HepG2 (cell line): ENCODE measurements around the gene FHIT. TPM values are rescaled to one million over a fixed set of nuclear protein-coding genes. Genes with fewer than 3 reads are reported as not detected.

Source experiments
- ATAC-seq: fragments of 200-7000 bp; cut with Tn5 transposase; 3 replicates; pipeline ENCODE4 v1.9.1; 2020; ENCODE audit warnings: mild to moderate bottlenecking, moderate library complexity
- BruUV-seq: library from RNA; stranded (reverse); fragments of 400-500 nt; replicated peaks from 2 replicates; lab custom pipeline; 2021; lab: Mats Ljungman, UMichigan
- CTCF ChIA-PET: fragments of 300-600 bp; formaldehyde crosslinking; extraction: SDS; loops from one replicate; lab custom pipeline; 2021; ENCODE audit warnings: low total read pairs, inconsistent platforms, low intra/inter-chr PET ratio; lab: Yijun Ruan, JAX
- POLR2A ChIA-PET: fragments of 350-600 bp; sonication (Branson Sonifier 250); formaldehyde crosslinking; loops from one replicate; lab custom pipeline; 2020; ENCODE audit warnings: antibody characterized with exemption, inconsistent platforms; lab: Yijun Ruan, JAX
- DNase-seq: peaks from one replicate; pipeline ENCODE4 v3.0.0-alpha.2; 2015; ENCODE audit warnings: low spot score
- FAIRE-seq: peaks from 3 replicates; lab custom pipeline; 2011; peaks lifted over from hg19 to GRCh38; lab: Jason Lieb, UNC
- H2AFZ ChIP-seq: one replicate; pipeline ENCODE4 v1.6.1; 2011; ENCODE audit warnings: low read length, inconsistent platforms
- H3K27ac ChIP-seq: fragments of 300-600 bp; 3 replicates; pipeline ENCODE4 v1.8.0; 2011; ENCODE audit warnings: mixed run types, mild to moderate bottlenecking, mixed read lengths, low read length, inconsistent platforms; ENCODE audit not compliant: insufficient read depth; ENCODE audit errors: extremely low read length
- H3K27me3 ChIP-seq, 2 experiments: fragments of 200-600 bp in 1 of 2; 2 replicates in 1 of 2; 3 replicates in 1 of 2; pipeline versions ENCODE4 v1.6.0 to v1.8.0; 2011; ENCODE audit warnings: low read length in 2 of 2, mild to moderate bottlenecking in 2 of 2, moderate library complexity in 2 of 2, inconsistent platforms in 1 of 2; ENCODE audit not compliant: insufficient read depth in 2 of 2, control insufficient read depth in 1 of 2
- H3K36me3 ChIP-seq, 2 experiments: fragments of 200-600 bp in 1 of 2; replicated peaks in 1 of 2; 2 replicates in 1 of 2; 3 replicates in 1 of 2; pipeline versions ENCODE4 v1.5.1 to v1.8.0; 2011; ENCODE audit warnings: low read length in 2 of 2, inconsistent platforms in 1 of 2; ENCODE audit not compliant: insufficient read depth in 2 of 2, control insufficient read depth in 1 of 2
- H3K4me1 ChIP-seq: 2 replicates; pipeline ENCODE4 v1.5.1; 2012; ENCODE audit warnings: low read length, inconsistent platforms; ENCODE audit not compliant: insufficient read depth
- H3K4me2 ChIP-seq: 2 replicates; pipeline ENCODE4 v1.6.0; 2011; ENCODE audit warnings: low read depth, low read length, inconsistent platforms
- H3K4me3 ChIP-seq, 3 experiments: fragments of 200-600 bp in 1 of 3; sonication (generic), shearing (Covaris generic) in 1 of 3; replicated peaks in 1 of 3; 2 replicates each; pipeline ENCODE4 v1.5.1; 2011 to 2016; ENCODE audit warnings: low read length in 3 of 3, inconsistent platforms in 2 of 3, low read depth in 2 of 3, mild to moderate bottlenecking in 2 of 3, control low read depth in 1 of 3, mixed read lengths in 1 of 3; ENCODE audit not compliant: insufficient read depth in 1 of 3
- H3K79me2 ChIP-seq: one replicate; pipeline ENCODE4 v1.6.1; 2011; ENCODE audit warnings: low read length, inconsistent platforms; ENCODE audit not compliant: insufficient read depth
- H3K9ac ChIP-seq: 2 replicates; pipeline ENCODE4 v1.6.0; 2011; ENCODE audit warnings: mild to moderate bottlenecking, low read depth, low read length, inconsistent platforms; ENCODE audit not compliant: insufficient read depth
- H3K9me3 ChIP-seq: 2 replicates; pipeline ENCODE4 v1.5.1; 2012; ENCODE audit warnings: mild to moderate bottlenecking, low read length
- H4K20me1 ChIP-seq: 2 replicates; pipeline ENCODE4 v1.6.0; 2011; ENCODE audit warnings: inconsistent platforms, mild to moderate bottlenecking, low read length, moderate library complexity; ENCODE audit not compliant: insufficient read depth
- CREB3 ChIP-seq: sonication (generic); formaldehyde crosslinking; IDR thresholded peaks from 2 replicates; pipeline ENCODE4 v1.5.0; 2020; ENCODE audit warnings: missing genetic modification reagents
- CREM ChIP-seq, 2 experiments: sonication (generic) in 1 of 2; formaldehyde crosslinking in 1 of 2; IDR thresholded peaks; 2 replicates each; pipeline versions ENCODE4 v1.4.0 to v1.6.1; 2016 to 2020; ENCODE audit warnings: antibody characterized with exemption in 1 of 2, mild to moderate bottlenecking in 1 of 2, missing genetic modification reagents in 1 of 2
- EHMT2 ChIP-seq: fragments of 200-600 bp; sonication (generic); IDR thresholded peaks from 2 replicates; pipeline ENCODE4 v1.7.0; 2017; ENCODE audit warnings: antibody characterized with exemption, low read depth, low read length, borderline replicate concordance
- ESRRA ChIP-seq: sonication (generic); formaldehyde crosslinking; IDR thresholded peaks from 2 replicates; pipeline ENCODE4 v1.5.1; 2020; ENCODE audit warnings: mild to moderate bottlenecking, low read depth, missing genetic modification reagents
- GTF2F1 ChIP-seq: fragments of 150-350 bp; IDR thresholded peaks from 2 replicates; pipeline ENCODE4 v1.6.1; 2014; ENCODE audit warnings: low read length
- HMGXB4 ChIP-seq, 2 experiments: sonication (generic) in 1 of 2; formaldehyde crosslinking in 1 of 2; IDR thresholded peaks; 2 replicates each; pipeline versions ENCODE4 v1.4.0 to v1.6.1; 2018 to 2020; ENCODE audit warnings: missing genetic modification reagents in 2 of 2, borderline replicate concordance in 1 of 2, low read depth in 1 of 2, mild to moderate bottlenecking in 1 of 2, missing biosample characterization in 1 of 2
- IKZF1 ChIP-seq: fragments of 450-650 bp; IDR thresholded peaks from 2 replicates; pipeline ENCODE4 v1.7.1; 2016
- NCOA2 ChIP-seq: sonication (generic); formaldehyde crosslinking; IDR thresholded peaks from 2 replicates; pipeline ENCODE4 v1.8.0; 2022; ENCODE audit warnings: inconsistent platforms
- PAF1 ChIP-seq: IDR thresholded peaks from 2 replicates; pipeline ENCODE4 v1.6.1; 2016; ENCODE audit warnings: missing genetic modification reagents, missing compliant biosample characterization
- TAF1 ChIP-seq: sonication (generic); formaldehyde crosslinking; IDR thresholded peaks from 2 replicates; pipeline ENCODE4 v1.4.0; 2020; ENCODE audit warnings: missing genetic modification reagents
- TCF7 ChIP-seq: sonication (generic); IDR thresholded peaks from 2 replicates; pipeline ENCODE4 v1.6.1; 2016; ENCODE audit warnings: antibody characterized with exemption, low read depth
- ZEB1 ChIP-seq: IDR thresholded peaks from 2 replicates; pipeline ENCODE4 v1.6.1; 2012; ENCODE audit warnings: mild to moderate bottlenecking, low read depth, inconsistent platforms; ENCODE audit not compliant: insufficient replicate concordance
- ZFP36 ChIP-seq: fragments of 150-350 bp; IDR thresholded peaks from 2 replicates; pipeline ENCODE4 v1.6.1; 2018; ENCODE audit warnings: borderline replicate concordance, low read length, low read depth; ENCODE audit not compliant: partially characterized antibody
- ZKSCAN5 ChIP-seq: sonication (generic); formaldehyde crosslinking; IDR thresholded peaks from 2 replicates; pipeline ENCODE4 v1.5.1; 2020; ENCODE audit warnings: mild to moderate bottlenecking, missing genetic modification reagents
- ZNF235 ChIP-seq: sonication (generic); formaldehyde crosslinking; IDR thresholded peaks from 2 replicates; pipeline ENCODE4 v1.8.1; 2023; ENCODE audit warnings: mild to moderate bottlenecking, missing genetic modification reagents, borderline replicate concordance
- ZNF30 ChIP-seq: sonication (generic); formaldehyde crosslinking; IDR thresholded peaks from 2 replicates; pipeline ENCODE4 v1.5.0; 2020; ENCODE audit warnings: mild to moderate bottlenecking, missing genetic modification reagents
- ZNF329 ChIP-seq: sonication (generic); formaldehyde crosslinking; IDR thresholded peaks from 2 replicates; pipeline ENCODE4 v1.9.0; 2021; ENCODE audit warnings: low read depth, mild to moderate bottlenecking, missing genetic modification reagents
- WGBS: methylation state at CpG from one replicate; pipeline ENCODE4 v1.1.6; 2017; ENCODE audit warnings: low lambda C conversion rate; 5-methylcytosine and 5-hydroxymethylcytosine counted together
- in situ Hi-C: cut with HindIII; loops from 2 replicates; pipeline ENCODE4 v1.10.0; 2017; ENCODE audit warnings: low pct_unique_long_range_greater_than_20kb; ENCODE audit not compliant: extremely low pct_ligation_motif_present
- intact Hi-C: fragments of 100-400 bp; cut with micrococcal nuclease; formaldehyde crosslinking; loops from one replicate; pipeline ENCODE4 v1.10.0; 2022; ENCODE audit not compliant: unreplicated experiment
- polyA plus RNA-seq, 8 experiments: library from polyadenylated mRNA; depleted of rRNA in 3 of 8; stranded (reverse) in 7 of 8; unstranded in 1 of 8; fragments of >200 nt; fragmentation: Illumina TruSeq in 4 of 8; extraction: Trizol in 4 of 8; gene quantifications; 2 replicates each; pipeline versions ENCODE4 v1.2.1 to v1.2.3, GENCODE V29; 2011 to 2016; ENCODE audit warnings: low read depth in 4 of 8, missing spikeins in 1 of 8, mixed read lengths in 1 of 8; ENCODE audit not compliant: insufficient read depth in 1 of 8
- total RNA-seq, 5 experiments: library from RNA; depleted of rRNA; stranded (reverse); fragments of >200 nt; fragmentation: Illumina TruSeq; extraction: Trizol; gene quantifications; 2 replicates each; pipeline ENCODE4 v1.2.3, GENCODE V29; 2016; ENCODE audit warnings: low read depth in 1 of 5

The FHIT gene
- total and polyA plus RNA-seq, 2 of the 13 experiments (the other 11 are each of a cell fraction or from before 2014, with no cell fraction given): 4.0 to 4.6 TPM

- no peak for TF ChIP-seq EHMT2
- TF ChIP-seq PAF1: no peak
- no peak for TF ChIP-seq ZNF30 (CRISPR knock-in tag)
- TF ChIP-seq ZFP36: no peak
- TF ChIP-seq, all 625 proteins: peak for 0
Observed at GRCh38 chr3:60228823-60229222, 1022.4 kb downstream of the FHIT start (continued).

- no peak overlapping the region for H2AFZ ChIP-seq
- FAIRE-seq (no peak), ATAC-seq (no peak), DNase-seq (no peak)
- no peaks in the 10 kb centered on the region for H3K79me2 ChIP-seq
- no peak overlapping the region for H3K9ac ChIP-seq
- H4K20me1 ChIP-seq: no peaks in the 10 kb centered on the region
- WGBS: 43% methylated on average over 2 of the region's 2 CpGs
- H3K4me3 ChIP-seq: no peak overlapping the region
- no peaks in the 10 kb centered on the region for H3K4me1 ChIP-seq
- H3K27ac ChIP-seq: no peak overlapping the region
- intact Hi-C loops (no loop called here), in situ Hi-C loops (no loop called here)
- no peaks in the 10 kb centered on the region for H3K36me3 ChIP-seq
- no peak overlapping the region for H3K4me2 ChIP-seq
- no TSS peak for BruUV-seq
- no peaks in the 10 kb centered on the region for H3K9me3 ChIP-seq
- H3K27me3 ChIP-seq: no peaks in the 10 kb centered on the region; a peak in 1 of 5 replicates
- ChIA-PET POLR2A (no interaction called here), CTCF (no interaction called here)
- TF ChIP-seq ZNF329 (CRISPR knock-in tag) (no peak), ZEB1 (no peak), ZKSCAN5 (no peak), TAF1 (CRISPR knock-in tag) (no peak), ESRRA (no peak), GTF2F1 (no peak), TCF7 (no peak), CREB3 (CRISPR knock-in tag) (no peak), ZNF235 (no peak), IKZF1 (no peak), NCOA2 (CRISPR knock-in tag) (no peak), CREM (IDR thresholded peaks at IDR 0.05) (no peak), CREM (CRISPR knock-in tag; IDR thresholded peaks at IDR 0.05) (no peak), HMGXB4 (CRISPR knock-in tag; IDR thresholded peaks at IDR 0.05; ENCODE audit: borderline replicate concordance in 1 of 2, low read depth in 1 of 2) (no peak)
Observed at GRCh38 chr3:60226912-60227311, 1024.3 kb downstream of the FHIT start.
